ENCODE results near the gene TSPAN14. TPM values are rescaled to one million over a fixed set of nuclear protein-coding genes. Genes with fewer than 3 reads are reported as not detected.

Gene TSPAN14
- total and polyA plus RNA-seq, 2 of the 8 experiments (the other 6 are each of a cell fraction or from before 2014, with no cell fraction given) = 47.4 to 57.8 TPM

- FAIRE-seq = no peak
- peaks cover 43 to 62% (median 55%) of the 10 kb centered on the region in 4 experiments for H3K4me1 ChIP-seq (replicated peaks in 1 of 4; ENCODE audit: control insufficient read depth in 3 of 4, insufficient read depth in 4 of 4, low read length in 3 of 4)
- no peak overlapping the region for H3K23ac ChIP-seq (ENCODE audit: insufficient read length)
- H2BK120ac ChIP-seq (replicated peaks; ENCODE audit: low read depth, low read length) = peak overlapping the region; percentile 71
- H2BK12ac ChIP-seq (ENCODE audit: low read depth, low read length) = peak overlapping the region; percentile 40
- H3K27ac ChIP-seq (ENCODE audit: low read depth, low read length) = peak overlapping the region; percentile 91
- H2AFZ ChIP-seq (ENCODE audit: low read length) = no peak overlapping the region
- WGBS, 2 experiments (ENCODE audit: extremely low coverage in 1 of 2, insufficient coverage in 1 of 2, insufficient read length in 1 of 2, insufficient replicate concordance in 2 of 2, low coverage in 1 of 2, low lambda C conversion rate in 2 of 2, missing lambda C conversion rate in 1 of 2) = 13% methylated on average over 14 of the region's 14 CpGs; no CpG with 5 or more reads in 1 of the 2 experiments
- ChIA-PET POLR2A (ENCODE audit: partially characterized antibody) (interaction anchor here (0.5 to 3.4 kb wide), 12 partner anchors 10 to 122 kb away, joined by 3 to 18 read pairs (median 3); partner anchors contain the start of genes DYDC1 and DYDC2), CTCF (ENCODE audit: partially characterized antibody) (interaction anchor here (0.8 to 38.4 kb wide), 7 partner anchors 2 to 197 kb away, joined by 3 to 1263 read pairs (median 4); partner anchors contain the start of gene TSPAN14)
- H2BK15ac ChIP-seq (ENCODE audit: low read length) = peak overlapping the region; percentile 21; the same call in 1 of the 2 replicates
- peaks cover 0 to 13% (median 6%) of the 10 kb centered on the region in 4 experiments; a peak in 4 of 7 replicates for H3K27me3 ChIP-seq (replicated peaks in 1 of 4; ENCODE audit: control insufficient read depth in 3 of 4, extremely low read depth in 1 of 4, insufficient read depth in 3 of 4, low read length in 3 of 4)
- H4K91ac ChIP-seq (replicated peaks; ENCODE audit: insufficient read length, low read length) = peak overlapping the region; percentile 88
- H3K4me2 ChIP-seq (ENCODE audit: insufficient read depth in 1 of 2, low read depth in 2 of 2, low read length in 2 of 2) = peak overlapping the region; percentile 80
- DNase-seq (ENCODE audit: low read depth in 1 of 2, low spot score in 2 of 2) = peak in 1 of 2 experiments; percentile 68
- H3K23me2 ChIP-seq (ENCODE audit: low read depth, low read length) = 0 out of 2 replicates have a peak, but pooled peaks cover 4% of the 10 kb centered on the region
- H4K8ac ChIP-seq (ENCODE audit: extremely low read depth, insufficient read depth, low read length) = peak overlapping the region; percentile 16; the same call in 1 of the 2 replicates
- peak overlapping the region; percentile 83; the same call in 1 of the 2 replicates for H2BK5ac ChIP-seq (ENCODE audit: low read depth, low read length)
- H3K79me2 ChIP-seq (ENCODE audit: control insufficient read depth in 1 of 2, insufficient read depth in 2 of 2, low read length in 2 of 2) = peaks cover 0 to 90% of the 10 kb centered on the region in 2 experiments; a peak in 3 of 4 replicates
- H3K36me3 ChIP-seq (ENCODE audit: control insufficient read depth in 2 of 4, insufficient read depth in 4 of 4, low read length in 3 of 4) = peaks cover 0 to 3% (median 0%) of the 10 kb centered on the region in 4 experiments; a peak in 2 of 8 replicates
- H3K4me3 ChIP-seq (ENCODE audit: extremely low read depth in 1 of 4, insufficient read depth in 2 of 4, low read depth in 3 of 4, low read length in 4 of 4) = peak overlapping the region; percentile 10 to 55 (median 30); a peak in 6 of 8 replicates
- peak overlapping the region; percentile 93 for H4K5ac ChIP-seq (ENCODE audit: insufficient read length, low read depth, low read length)
- no peaks in the 10 kb centered on the region for H3K9me3 ChIP-seq (ENCODE audit: insufficient read depth in 2 of 2, low read depth in 1 of 2, low read length in 1 of 2)
- H3K9ac ChIP-seq (replicated peaks in 1 of 4; ENCODE audit: extremely low read depth in 1 of 4, low read depth in 3 of 4, low read length in 3 of 4) = peak overlapping the region in 3 of 4 experiments; percentile 23 to 67 (median 67); a peak in 6 of 7 replicates
- H3K18ac ChIP-seq (ENCODE audit: extremely low read depth, low read length) = peak overlapping the region; percentile 79
- H2AK5ac ChIP-seq (ENCODE audit: low read depth, low read length) = peak overlapping the region; percentile 59; the same call in 1 of the 2 replicates
- H3K4ac ChIP-seq (replicated peaks; ENCODE audit: insufficient read length, low read depth, low read length) = peak overlapping the region; percentile 47
- peaks cover 16 to 26% of the 10 kb centered on the region in 2 experiments for H4K20me1 ChIP-seq (replicated peaks in 1 of 2; ENCODE audit: control insufficient read depth in 1 of 2, insufficient read depth in 2 of 2, low read length in 2 of 2)
- peaks cover 24% of the 10 kb centered on the region for H3K79me1 ChIP-seq (ENCODE audit: low read depth, low read length)
- H2BK20ac ChIP-seq (ENCODE audit: low read length) = no peak overlapping the region
- no peak overlapping the region for H3K14ac ChIP-seq (ENCODE audit: insufficient read length)
- peak overlapping the region; percentile 12 for H3K56ac ChIP-seq (replicated peaks; ENCODE audit: insufficient read length, low read depth, low read length)
- peak; percentile 9 for TF ChIP-seq EGR1 (IDR thresholded peaks at IDR 0.05; ENCODE audit: borderline replicate concordance, low read depth, low read length)
- TF ChIP-seq HDAC2 (IDR thresholded peaks at IDR 0.05; ENCODE audit: borderline replicate concordance in 1 of 2, low read depth in 2 of 2, low read length in 2 of 2) = 0 out of 4 replicates have a peak, but pooled peaks of 1 of the 2 experiments have one; percentile 6
- no peak for TF ChIP-seq BACH1 (IDR thresholded peaks at IDR 0.05; ENCODE audit: low read length)
- 0 out of 2 replicates have a peak, but pooled peaks have one; percentile 34 for TF ChIP-seq YY1 (IDR thresholded peaks at IDR 0.05; ENCODE audit: low read depth, low read length)
- TF ChIP-seq RNF2 (IDR thresholded peaks at IDR 0.05; ENCODE audit: borderline replicate concordance, low read depth, low read length, missing control alignments, poor library complexity, severe bottlenecking) = no peak
- no peak for TF ChIP-seq BRCA1 (IDR thresholded peaks at IDR 0.05; ENCODE audit: low read depth, low read length)
- TF ChIP-seq SIRT6 (IDR thresholded peaks at IDR 0.05; ENCODE audit: low read length) = no peak
- TF ChIP-seq SIN3A (conservative IDR thresholded peaks at IDR 0.05 in 1 of 2, IDR thresholded peaks at IDR 0.05 in 1 of 2; ENCODE audit: low read depth in 1 of 2, low read length in 2 of 2) = 0 out of 4 replicates have a peak, but pooled peaks of 1 of the 2 experiments have one; percentile 54
Measured at GRCh38 chr10:80464557-80465450, 10.7 kb downstream of the TSPAN14 start.
